ENCODE measurements around the gene DPH7.

Gene DPH7

DNA sequence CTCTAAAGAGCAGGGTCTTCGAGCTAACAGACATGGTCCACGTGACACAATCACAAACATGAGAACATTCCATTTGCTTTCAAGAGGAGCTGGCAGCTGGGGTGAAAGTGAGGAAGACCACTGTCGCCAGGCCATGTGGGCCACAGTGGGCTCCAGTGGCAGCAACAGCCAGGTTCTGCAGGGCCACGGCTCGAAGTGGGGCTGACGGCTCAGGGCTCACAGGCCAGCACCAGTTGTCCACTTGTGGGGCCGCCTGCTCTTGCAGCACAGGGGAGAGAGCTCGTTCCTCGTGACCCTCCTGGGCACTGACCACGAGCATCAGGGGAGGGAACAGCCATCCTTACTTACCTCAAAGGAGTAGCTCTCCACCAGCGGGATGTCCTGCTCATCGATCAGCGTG, 9.6 kb upstream of the DPH7 start:
- Histone ChIP-seq H3K36me3 (ENCODE audit: insufficient read depth, low read length) (peaks cover 30% of the 10 kb centered on the region), H3K27me3 (ENCODE audit: control insufficient read depth in 1 of 2, insufficient read depth in 2 of 2, low read length in 2 of 2) (no peaks in the 10 kb centered on the region), H3K4me3 (ENCODE audit: low read depth in 1 of 2, low read length in 2 of 2) (no peak overlapping the region), H3K4me1 (ENCODE audit: insufficient read depth, low read length) (peaks cover 15% of the 10 kb centered on the region), H3K27ac (ENCODE audit: low read depth, low read length) (no peak overlapping the region), H3K9me3 (ENCODE audit: low read length) (no peaks in the 10 kb centered on the region), H3K9ac (ENCODE audit: low read length) (no peak overlapping the region)

DNA sequence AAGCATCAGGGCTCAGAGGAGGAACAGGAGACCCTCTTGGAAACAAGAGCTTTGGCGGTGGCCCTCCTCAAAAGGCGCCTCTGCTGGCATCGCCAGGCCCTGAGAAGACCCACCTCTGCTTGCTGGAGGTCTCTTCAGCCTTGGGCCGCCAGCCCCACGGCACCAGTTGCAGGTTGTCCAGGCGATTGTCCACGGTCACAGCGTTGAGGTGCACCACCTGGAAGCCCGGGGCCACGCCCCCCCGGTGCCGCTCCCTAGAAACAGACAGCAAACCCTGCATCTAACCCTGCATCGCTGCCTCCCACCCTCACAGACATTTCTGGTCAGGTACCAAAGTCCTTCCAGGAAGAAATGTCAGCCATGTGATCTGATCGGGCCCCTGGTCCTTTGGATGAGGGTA, 8.1 kb upstream of the DPH7 start:
- H3K27ac ChIP-seq (ENCODE audit: low read depth, low read length): no peak overlapping the region
- no peak overlapping the region for H3K4me3 ChIP-seq (ENCODE audit: low read depth in 1 of 2, low read length in 2 of 2)
- H3K27me3 ChIP-seq (ENCODE audit: control insufficient read depth in 1 of 2, insufficient read depth in 2 of 2, low read length in 2 of 2): no peaks in the 10 kb centered on the region
- H3K36me3 ChIP-seq (ENCODE audit: insufficient read depth, low read length): peaks cover 41% of the 10 kb centered on the region
- H3K9ac ChIP-seq (ENCODE audit: low read length): no peak overlapping the region
- no peaks in the 10 kb centered on the region for H3K9me3 ChIP-seq (ENCODE audit: low read length)
- H3K4me1 ChIP-seq (ENCODE audit: insufficient read depth, low read length): peaks cover 15% of the 10 kb centered on the region

DNA sequence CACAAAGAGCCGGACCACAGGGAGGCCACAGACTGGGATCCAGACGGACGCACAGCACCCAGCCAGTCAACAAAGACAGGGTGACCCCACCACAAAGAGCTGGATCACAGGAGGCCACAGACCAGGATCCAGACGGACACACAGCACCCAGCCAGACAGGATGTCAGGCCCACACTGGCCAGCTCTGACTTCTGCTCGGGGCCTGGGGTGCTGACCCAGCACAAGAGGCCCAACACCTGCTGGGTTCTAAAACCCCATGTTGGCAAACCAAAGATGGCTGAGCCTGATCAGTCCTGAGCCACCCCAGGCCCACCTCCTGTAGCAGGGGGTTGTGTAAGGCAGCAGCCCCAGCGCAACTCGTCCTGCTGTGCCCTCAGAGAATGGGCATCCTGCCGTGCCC, 5.2 kb upstream of the DPH7 start:
- Histone ChIP-seq H3K36me3 (ENCODE audit: insufficient read depth, low read length) (peaks cover 41% of the 10 kb centered on the region), H3K27me3 (ENCODE audit: control insufficient read depth in 1 of 2, insufficient read depth in 2 of 2, low read length in 2 of 2) (no peaks in the 10 kb centered on the region)

DNA sequence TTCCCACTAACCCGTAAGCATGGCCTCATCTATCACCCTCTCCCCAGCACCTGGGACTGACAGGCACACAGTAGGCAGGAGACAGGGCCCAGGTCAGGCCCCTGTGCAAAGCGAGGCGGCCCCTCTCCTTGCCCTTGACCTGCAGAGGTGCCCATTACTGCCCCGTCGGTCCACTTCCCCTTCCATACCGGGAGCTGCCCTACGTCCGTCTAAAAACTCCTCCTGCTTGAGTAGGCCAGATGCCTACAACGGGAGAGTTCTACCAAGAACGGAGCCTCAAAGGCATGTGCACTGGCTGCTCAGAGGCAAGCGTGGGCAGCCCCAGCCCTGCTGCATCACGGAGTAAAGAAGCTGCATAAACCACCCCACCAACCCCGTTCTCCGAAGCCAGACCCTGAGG, 4.6 kb upstream of the DPH7 start:
- H3K27me3 ChIP-seq (ENCODE audit: control insufficient read depth in 1 of 2, insufficient read depth in 2 of 2, low read length in 2 of 2): no peaks in the 10 kb centered on the region
- H3K36me3 ChIP-seq (ENCODE audit: insufficient read depth, low read length): peaks cover 41% of the 10 kb centered on the region
- no peak overlapping the region for H3K4me3 ChIP-seq (ENCODE audit: low read depth in 1 of 2, low read length in 2 of 2)
- no peaks in the 10 kb centered on the region for H3K9me3 ChIP-seq (ENCODE audit: low read length)
- H3K9ac ChIP-seq (ENCODE audit: low read length): no peak overlapping the region
- no peak overlapping the region for H3K27ac ChIP-seq (ENCODE audit: low read depth, low read length)
- no peaks in the 10 kb centered on the region for H3K4me1 ChIP-seq (ENCODE audit: insufficient read depth, low read length)

More for the DNA sequence above, 5.2 kb upstream of the DPH7 start:
- no peak overlapping the region for H3K27ac ChIP-seq (ENCODE audit: low read depth, low read length)
- H3K9me3 ChIP-seq (ENCODE audit: low read length): no peaks in the 10 kb centered on the region
- H3K4me3 ChIP-seq (ENCODE audit: low read depth in 1 of 2, low read length in 2 of 2): no peak overlapping the region
- H3K9ac ChIP-seq (ENCODE audit: low read length): no peak overlapping the region
- peaks cover 4% of the 10 kb centered on the region for H3K4me1 ChIP-seq (ENCODE audit: insufficient read depth, low read length)

DNA sequence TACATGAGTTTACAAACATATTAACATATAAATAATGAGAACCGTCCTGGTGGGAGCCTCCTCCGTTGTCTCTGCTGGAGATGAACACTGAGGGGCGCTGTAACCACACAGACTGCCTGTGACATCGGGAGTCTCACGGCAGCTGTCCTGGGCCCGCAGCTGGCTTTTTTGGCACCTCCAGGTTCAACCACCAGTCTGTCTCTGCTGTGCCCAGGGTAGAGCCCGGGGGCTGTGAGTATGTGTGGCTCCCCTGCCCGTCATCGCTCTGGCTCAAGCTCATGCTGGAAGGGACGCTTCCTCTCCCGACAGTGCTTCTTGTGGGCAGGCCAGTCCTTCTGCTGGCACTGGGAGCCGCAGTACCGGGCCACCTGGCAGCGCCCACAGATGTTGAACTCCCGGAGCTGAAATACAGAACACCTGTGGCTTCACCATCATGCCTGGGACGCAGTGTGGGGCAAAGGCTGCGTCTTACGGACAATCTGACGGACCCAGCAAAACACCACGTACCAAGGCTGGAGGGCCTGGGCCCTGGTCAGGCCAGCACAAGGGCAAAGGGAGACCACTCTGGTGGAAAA, 3.6 kb upstream of the DPH7 start:
- Histone ChIP-seq H3K27ac (ENCODE audit: low read depth, low read length) (no peak overlapping the region), H3K4me3 (ENCODE audit: low read depth in 1 of 2, low read length in 2 of 2) (no peak overlapping the region), H3K27me3 (ENCODE audit: control insufficient read depth in 1 of 2, insufficient read depth in 2 of 2, low read length in 2 of 2) (no peaks in the 10 kb centered on the region), H3K36me3 (ENCODE audit: insufficient read depth, low read length) (peaks cover 36% of the 10 kb centered on the region), H3K9ac (ENCODE audit: low read length) (no peak overlapping the region), H3K4me1 (ENCODE audit: insufficient read depth, low read length) (peaks cover 7% of the 10 kb centered on the region), H3K9me3 (ENCODE audit: low read length) (no peaks in the 10 kb centered on the region)

DNA sequence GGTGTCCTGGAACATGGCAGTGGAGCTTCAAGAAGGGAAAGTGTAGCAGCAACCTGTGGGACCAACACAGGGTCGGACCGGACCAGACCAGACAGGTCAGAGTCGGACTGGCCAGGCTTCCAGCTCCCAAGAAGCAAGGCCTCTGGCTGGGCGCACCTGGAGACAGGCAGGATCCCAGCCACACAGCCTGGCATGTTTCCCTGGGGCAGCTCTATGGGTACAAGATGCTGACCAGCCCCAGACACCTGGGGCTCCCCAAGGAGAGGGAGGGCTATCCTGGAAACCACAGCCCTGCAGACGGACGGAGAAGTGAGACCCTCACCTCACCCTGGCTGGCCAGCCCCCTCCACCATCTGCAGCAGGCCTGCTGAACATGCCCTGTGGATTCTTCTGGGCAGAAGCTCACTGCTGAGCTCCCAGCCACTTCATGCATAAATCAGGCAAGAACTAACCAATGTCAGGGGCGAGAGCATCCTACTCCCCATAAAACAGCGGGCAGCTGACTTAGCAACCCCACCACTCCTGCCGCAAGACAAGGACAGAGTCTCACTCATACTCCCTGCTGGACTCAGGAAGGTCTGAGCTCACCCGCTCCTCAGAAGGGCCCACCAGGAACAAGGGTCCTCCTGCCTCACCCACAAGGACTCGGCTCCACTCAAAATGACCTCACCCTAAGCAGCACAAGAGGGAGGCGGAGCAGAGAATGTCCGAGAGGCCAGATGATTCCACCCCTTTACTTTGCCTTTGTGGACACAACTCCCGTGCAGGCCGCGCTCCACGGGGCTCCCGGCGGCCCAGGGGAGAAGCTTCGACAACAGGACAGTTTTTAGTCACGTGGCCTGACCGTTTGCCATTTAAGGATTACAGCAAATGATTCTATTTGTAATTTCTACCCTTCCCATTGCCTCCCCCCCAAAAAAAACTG, 2.9 kb upstream of the DPH7 start:
- H3K27ac ChIP-seq (ENCODE audit: low read depth, low read length): no peak overlapping the region
- peaks cover 13% of the 10 kb centered on the region for H3K4me1 ChIP-seq (ENCODE audit: insufficient read depth, low read length)
- no peaks in the 10 kb centered on the region for H3K9me3 ChIP-seq (ENCODE audit: low read length)
- H3K4me3 ChIP-seq (ENCODE audit: low read depth in 1 of 2, low read length in 2 of 2): no peak overlapping the region
- no peak overlapping the region for H3K9ac ChIP-seq (ENCODE audit: low read length)
- H3K36me3 ChIP-seq (ENCODE audit: insufficient read depth, low read length): peaks cover 28% of the 10 kb centered on the region
- H3K27me3 ChIP-seq (ENCODE audit: control insufficient read depth in 1 of 2, insufficient read depth in 2 of 2, low read length in 2 of 2): no peaks in the 10 kb centered on the region

DNA sequence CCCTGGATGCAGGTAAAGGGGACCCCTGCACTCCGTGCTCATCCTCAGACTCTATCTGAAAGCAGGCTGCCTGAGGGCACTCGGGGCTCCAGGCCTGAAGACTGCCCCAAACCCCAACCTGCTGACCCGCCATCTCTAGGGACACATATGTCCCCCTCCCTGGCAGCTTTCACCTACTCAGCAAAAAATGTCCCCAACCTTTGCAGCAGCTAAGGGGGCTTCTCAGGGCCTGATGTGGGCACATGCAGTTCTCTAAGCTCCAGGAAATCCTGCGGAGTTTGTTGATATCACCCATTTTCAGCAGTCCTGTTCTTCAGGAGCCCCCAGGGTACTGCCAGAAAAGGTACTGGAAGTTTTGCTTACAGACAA, 2.2 kb upstream of the DPH7 start:
- Histone ChIP-seq H3K4me3 (ENCODE audit: low read depth in 1 of 2, low read length in 2 of 2) (no peak overlapping the region), H3K36me3 (ENCODE audit: insufficient read depth, low read length) (peaks cover 25% of the 10 kb centered on the region), H3K9ac (ENCODE audit: low read length) (no peak overlapping the region), H3K27ac (ENCODE audit: low read depth, low read length) (no peak overlapping the region), H3K9me3 (ENCODE audit: low read length) (no peaks in the 10 kb centered on the region), H3K27me3 (ENCODE audit: control insufficient read depth in 1 of 2, insufficient read depth in 2 of 2, low read length in 2 of 2) (no peaks in the 10 kb centered on the region), H3K4me1 (ENCODE audit: insufficient read depth, low read length) (peaks cover 17% of the 10 kb centered on the region)

DNA sequence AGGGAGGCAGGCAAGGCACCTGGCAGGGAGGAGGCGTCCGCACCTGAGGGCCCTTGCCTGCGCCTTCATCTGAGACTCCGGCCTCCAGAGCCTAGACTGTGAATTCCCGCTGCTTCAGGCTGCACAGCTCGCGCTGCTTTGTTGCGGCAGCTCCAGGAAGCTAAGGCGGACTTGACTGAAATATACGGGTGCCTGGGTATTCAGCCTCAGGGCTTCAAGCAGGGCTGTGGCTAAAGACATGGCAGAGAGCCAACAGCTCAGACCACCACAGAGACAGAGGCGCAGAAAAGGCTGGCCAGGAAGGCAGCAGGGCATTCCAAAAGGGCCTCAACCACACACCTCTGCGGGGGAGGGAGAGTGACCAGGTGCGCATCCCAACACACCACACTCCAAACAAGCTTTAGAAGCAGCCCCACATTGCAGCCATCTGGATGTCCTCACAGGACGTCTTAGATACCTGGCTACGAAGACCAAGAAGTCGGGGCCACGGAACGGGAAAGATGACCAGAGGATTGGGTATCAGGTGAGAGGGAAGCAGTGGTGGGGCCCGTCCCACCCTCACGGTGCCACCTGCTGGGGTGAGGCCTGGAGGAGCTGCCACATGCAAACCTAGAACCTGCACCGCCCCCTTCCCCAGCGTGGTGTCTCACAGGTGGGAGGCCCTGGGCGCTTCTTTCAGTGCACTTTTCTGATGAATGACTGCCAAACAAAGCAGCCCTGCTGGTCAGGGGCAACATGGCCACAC, 1.7 kb upstream of the DPH7 start:
- no peak overlapping the region for H3K27ac ChIP-seq (ENCODE audit: low read depth, low read length)
- no peaks in the 10 kb centered on the region for H3K9me3 ChIP-seq (ENCODE audit: low read length)
- no peak overlapping the region for H3K9ac ChIP-seq (ENCODE audit: low read length)
- H3K36me3 ChIP-seq (ENCODE audit: insufficient read depth, low read length): peaks cover 25% of the 10 kb centered on the region
- no peaks in the 10 kb centered on the region for H3K27me3 ChIP-seq (ENCODE audit: control insufficient read depth in 1 of 2, insufficient read depth in 2 of 2, low read length in 2 of 2)
- H3K4me3 ChIP-seq (ENCODE audit: low read depth in 1 of 2, low read length in 2 of 2): no peak overlapping the region
- H3K4me1 ChIP-seq (ENCODE audit: insufficient read depth, low read length): peaks cover 21% of the 10 kb centered on the region

DNA sequence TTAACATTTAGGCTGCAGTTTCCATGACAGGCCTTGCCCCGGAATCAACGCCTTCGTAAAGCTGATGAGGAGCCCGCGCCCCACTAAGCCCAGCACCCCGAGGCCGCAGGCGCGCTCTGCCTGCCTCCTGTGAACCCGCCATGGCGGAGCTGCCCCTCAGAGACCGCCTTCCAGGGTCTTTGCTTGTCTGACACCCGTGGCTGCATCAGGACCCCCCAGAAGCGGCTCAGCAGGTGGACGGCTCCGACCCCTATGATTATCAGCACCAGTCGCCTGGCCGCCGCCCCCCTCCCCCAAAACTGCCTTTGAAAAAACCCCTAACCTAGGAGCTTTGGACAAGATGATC, 507 bp upstream of the DPH7 start:
- H3K9me3 ChIP-seq (ENCODE audit: low read length): no peaks in the 10 kb centered on the region
- peaks cover 21% of the 10 kb centered on the region for H3K4me1 ChIP-seq (ENCODE audit: insufficient read depth, low read length)
- peak overlapping the region; percentile 93 for H3K27ac ChIP-seq (ENCODE audit: low read depth, low read length)
- no peaks in the 10 kb centered on the region for H3K27me3 ChIP-seq (ENCODE audit: control insufficient read depth in 1 of 2, insufficient read depth in 2 of 2, low read length in 2 of 2)
- peak overlapping the region; percentile 73 to 89 for H3K4me3 ChIP-seq (ENCODE audit: low read depth in 1 of 2, low read length in 2 of 2)
- H3K9ac ChIP-seq (ENCODE audit: low read length): no peak overlapping the region
- H3K36me3 ChIP-seq (ENCODE audit: insufficient read depth, low read length): peaks cover 36% of the 10 kb centered on the region

DNA sequence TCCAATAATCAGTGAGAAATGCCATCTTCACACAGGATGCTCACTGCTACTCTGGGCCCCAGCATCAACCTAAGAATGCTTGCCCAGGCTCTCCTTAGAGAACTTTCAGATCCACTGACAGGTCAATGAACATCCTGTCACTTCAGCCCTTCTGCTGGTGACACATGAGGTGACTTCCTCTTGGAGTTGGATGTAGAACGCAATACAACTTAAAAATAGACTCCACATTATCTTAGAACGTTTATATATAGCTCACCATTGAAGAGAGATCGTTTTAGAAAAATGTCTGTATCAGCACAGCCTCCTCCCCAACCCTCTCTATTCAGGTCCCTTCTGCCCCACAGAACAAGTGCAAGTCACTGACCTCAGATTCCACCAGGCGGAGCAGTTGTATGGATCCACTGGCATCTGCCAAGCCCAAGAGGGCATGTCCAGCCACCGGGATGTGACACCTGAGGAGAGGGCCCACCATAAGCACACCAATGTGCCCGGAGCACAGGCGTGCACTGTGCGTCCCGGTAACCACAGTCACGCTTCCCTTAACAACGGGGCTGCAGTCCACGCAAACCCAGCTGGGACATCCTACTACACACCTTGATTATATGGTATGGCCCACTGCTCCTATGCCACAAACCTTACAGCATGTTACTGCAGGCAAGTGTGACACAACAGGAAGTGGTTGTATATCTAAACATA, 2.9 kb downstream of the DPH7 start:
- Histone ChIP-seq H3K36me3 (ENCODE audit: insufficient read depth, low read length) (peaks cover 33% of the 10 kb centered on the region), H3K9ac (ENCODE audit: low read length) (no peak overlapping the region), H3K9me3 (ENCODE audit: low read length) (no peaks in the 10 kb centered on the region), H3K4me1 (ENCODE audit: insufficient read depth, low read length) (peaks cover 21% of the 10 kb centered on the region), H3K4me3 (ENCODE audit: low read depth in 1 of 2, low read length in 2 of 2) (no peak overlapping the region), H3K27me3 (ENCODE audit: control insufficient read depth in 1 of 2, insufficient read depth in 2 of 2, low read length in 2 of 2) (no peaks in the 10 kb centered on the region), H3K27ac (ENCODE audit: low read depth, low read length) (no peak overlapping the region)

DNA sequence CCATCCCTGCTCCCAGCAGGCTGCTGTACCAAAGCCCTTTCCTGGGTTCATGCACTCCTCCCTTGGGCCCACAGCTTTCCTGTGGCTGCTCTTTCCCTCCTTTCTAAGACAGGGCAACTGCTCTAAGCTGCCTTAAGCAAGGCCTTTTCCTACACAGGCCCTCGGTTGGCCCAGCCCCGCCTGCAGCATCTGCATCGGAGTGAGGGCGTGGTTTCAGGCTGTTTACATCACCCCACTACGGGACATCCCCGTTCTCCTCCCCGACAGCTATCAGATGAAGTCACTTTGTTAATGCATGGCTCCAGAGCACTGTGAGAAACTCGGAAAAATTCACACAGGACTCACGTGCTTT, 3.4 kb downstream of the DPH7 start:
- Histone ChIP-seq H3K9me3 (ENCODE audit: low read length) (no peaks in the 10 kb centered on the region), H3K9ac (ENCODE audit: low read length) (no peak overlapping the region), H3K4me1 (ENCODE audit: insufficient read depth, low read length) (peaks cover 21% of the 10 kb centered on the region), H3K27ac (ENCODE audit: low read depth, low read length) (no peak overlapping the region), H3K4me3 (ENCODE audit: low read depth in 1 of 2, low read length in 2 of 2) (no peak overlapping the region), H3K36me3 (ENCODE audit: insufficient read depth, low read length) (peaks cover 38% of the 10 kb centered on the region), H3K27me3 (ENCODE audit: control insufficient read depth in 1 of 2, insufficient read depth in 2 of 2, low read length in 2 of 2) (no peaks in the 10 kb centered on the region)
